ENCODE data around the gene TEKT1. TPM values are rescaled to one million over a fixed set of nuclear protein-coding genes. Genes with fewer than 3 reads are reported as not detected.
"Not testable (repeated sequence)": the region's sequence is repeated elsewhere in the genome, so short reads cannot be mapped to it uniquely, and the experiment has no call there.

Gene TEKT1
- total RNA-seq, 1 donor from 2014 or later = not detected

DNA sequence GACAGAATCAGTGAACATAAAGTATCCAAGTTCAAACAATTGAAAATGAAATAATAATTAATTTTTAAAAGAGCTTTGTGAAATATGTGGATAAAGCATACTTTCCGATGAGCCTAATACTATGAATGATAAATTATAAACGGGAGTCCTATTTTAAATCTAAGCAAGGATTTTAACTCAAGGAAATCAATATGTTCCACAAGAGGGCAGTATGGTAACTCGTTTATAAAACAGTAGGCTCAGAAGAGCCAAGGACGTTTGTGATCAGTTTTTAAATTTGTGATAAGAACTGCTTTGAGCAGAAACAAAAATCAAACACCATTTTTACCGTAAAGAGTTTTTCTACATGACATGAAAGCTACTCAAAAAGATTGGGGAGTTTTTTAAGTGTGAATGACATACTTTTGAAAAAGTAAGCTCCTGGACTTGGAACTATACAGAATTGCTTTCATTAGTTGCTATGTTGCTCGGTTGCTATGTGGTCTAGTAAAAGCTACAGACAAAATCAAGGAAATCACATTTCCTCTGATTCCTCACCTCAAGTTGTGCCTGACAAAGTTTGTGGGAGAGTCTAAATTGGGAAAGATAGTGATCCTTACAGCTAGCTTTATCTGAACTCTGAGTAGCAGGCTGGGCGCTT, 11.8 kb upstream of the TEKT1 start:
- Histone ChIP-seq H3K9me3 (ENCODE audit: insufficient read depth, low read depth, low read length) (no peaks in the 10 kb centered on the region), H3K4me2 (ENCODE audit: low read length) (no peak overlapping the region), H3K27ac (ENCODE audit: low read depth, low read length) (no peak overlapping the region), H3K4me1 (ENCODE audit: insufficient read depth, low read length) (no peaks in the 10 kb centered on the region), H3K79me2 (ENCODE audit: insufficient read depth, low read length) (no peaks in the 10 kb centered on the region), H3K4me3 (ENCODE audit: insufficient read depth, low read depth, low read length) (no peak overlapping the region), H3K9ac (ENCODE audit: low read length) (no peak overlapping the region), H4K20me1 (ENCODE audit: insufficient read depth, low read length) (no peaks in the 10 kb centered on the region), H3K27me3 (ENCODE audit: insufficient read depth, low read length) (peaks cover 16% of the 10 kb centered on the region), H3K36me3 (ENCODE audit: insufficient read depth, low read length) (no peaks in the 10 kb centered on the region), H2AFZ (ENCODE audit: low read depth, low read length) (no peak overlapping the region)
- Mint-ChIP-seq H3K27me3 (ENCODE audit: low read depth, unreplicated experiment) (peaks cover 9% of the 10 kb centered on the region), H3K27ac (ENCODE audit: unreplicated experiment) (peak overlapping the region; percentile 18), H3K4me1 (ENCODE audit: low read depth, unreplicated experiment) (peaks cover 8% of the 10 kb centered on the region), H3K4me3 (ENCODE audit: unreplicated experiment) (no peak overlapping the region), H3K9me3 (ENCODE audit: unreplicated experiment) (peaks cover 3% of the 10 kb centered on the region), H3K36me3 (ENCODE audit: low read depth, unreplicated experiment) (no peaks in the 10 kb centered on the region)
- DNase-seq (ENCODE audit: low read depth) (peak; percentile 23), FAIRE-seq (no peak)
- TF ChIP-seq, protein P1, sequence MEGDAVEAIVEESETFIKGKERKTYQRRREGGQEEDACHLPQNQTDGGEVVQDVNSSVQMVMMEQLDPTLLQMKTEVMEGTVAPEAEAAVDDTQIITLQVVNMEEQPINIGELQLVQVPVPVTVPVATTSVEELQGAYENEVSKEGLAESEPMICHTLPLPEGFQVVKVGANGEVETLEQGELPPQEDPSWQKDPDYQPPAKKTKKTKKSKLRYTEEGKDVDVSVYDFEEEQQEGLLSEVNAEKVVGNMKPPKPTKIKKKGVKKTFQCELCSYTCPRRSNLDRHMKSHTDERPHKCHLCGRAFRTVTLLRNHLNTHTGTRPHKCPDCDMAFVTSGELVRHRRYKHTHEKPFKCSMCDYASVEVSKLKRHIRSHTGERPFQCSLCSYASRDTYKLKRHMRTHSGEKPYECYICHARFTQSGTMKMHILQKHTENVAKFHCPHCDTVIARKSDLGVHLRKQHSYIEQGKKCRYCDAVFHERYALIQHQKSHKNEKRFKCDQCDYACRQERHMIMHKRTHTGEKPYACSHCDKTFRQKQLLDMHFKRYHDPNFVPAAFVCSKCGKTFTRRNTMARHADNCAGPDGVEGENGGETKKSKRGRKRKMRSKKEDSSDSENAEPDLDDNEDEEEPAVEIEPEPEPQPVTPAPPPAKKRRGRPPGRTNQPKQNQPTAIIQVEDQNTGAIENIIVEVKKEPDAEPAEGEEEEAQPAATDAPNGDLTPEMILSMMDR (IDR thresholded peaks at IDR 0.05; ENCODE audit: insufficient read depth, low read depth, low read length) = peak; percentile 48
- TF ChIP-seq EZH2 (IDR thresholded peaks at IDR 0.05; ENCODE audit: insufficient read depth, low read length) = no peak

DNA sequence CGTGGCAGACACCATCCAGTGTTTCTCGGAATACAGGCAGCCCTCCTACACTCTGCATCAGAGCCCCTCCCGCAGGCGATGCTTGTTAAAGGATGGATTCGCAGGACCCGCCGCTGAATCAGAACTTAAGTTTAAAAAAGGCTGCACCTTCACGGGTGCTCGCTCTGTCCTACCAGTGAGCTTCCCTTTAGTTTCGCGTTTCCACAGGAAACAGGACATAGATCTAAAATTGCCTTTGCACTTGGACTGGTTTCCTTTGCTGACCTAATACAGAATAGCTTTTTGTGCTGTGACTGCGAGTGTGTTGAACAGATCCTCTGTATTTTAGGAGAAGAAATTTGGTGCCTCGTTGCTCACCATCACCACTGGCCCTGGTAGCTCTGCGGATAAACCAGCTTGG, 10.2 kb upstream of the TEKT1 start:
- not testable (repeated sequence) for H3K4me2 ChIP-seq (ENCODE audit: low read length); H3K4me1 Mint-ChIP-seq (ENCODE audit: low read depth, unreplicated experiment); H3K79me2 ChIP-seq (ENCODE audit: insufficient read depth, low read length); H3K27ac Mint-ChIP-seq (ENCODE audit: unreplicated experiment); DNase-seq (ENCODE audit: low read depth); H3K9me3 ChIP-seq (ENCODE audit: insufficient read depth, low read depth, low read length); H3K9ac ChIP-seq (ENCODE audit: low read length); H3K27ac ChIP-seq (ENCODE audit: low read depth, low read length); H2AFZ ChIP-seq (ENCODE audit: low read depth, low read length); H4K20me1 ChIP-seq (ENCODE audit: insufficient read depth, low read length); H3K36me3 Mint-ChIP-seq (ENCODE audit: low read depth, unreplicated experiment); H3K4me3 Mint-ChIP-seq (ENCODE audit: unreplicated experiment); FAIRE-seq; H3K4me1 ChIP-seq (ENCODE audit: insufficient read depth, low read length); H3K9me3 Mint-ChIP-seq (ENCODE audit: unreplicated experiment); H3K4me3 ChIP-seq (ENCODE audit: insufficient read depth, low read depth, low read length); H3K36me3 ChIP-seq (ENCODE audit: insufficient read depth, low read length)
- peaks cover 16% of the 10 kb centered on the region for H3K27me3 ChIP-seq (ENCODE audit: insufficient read depth, low read length)
- H3K27me3 Mint-ChIP-seq (ENCODE audit: low read depth, unreplicated experiment) = peaks cover 13% of the 10 kb centered on the region

DNA sequence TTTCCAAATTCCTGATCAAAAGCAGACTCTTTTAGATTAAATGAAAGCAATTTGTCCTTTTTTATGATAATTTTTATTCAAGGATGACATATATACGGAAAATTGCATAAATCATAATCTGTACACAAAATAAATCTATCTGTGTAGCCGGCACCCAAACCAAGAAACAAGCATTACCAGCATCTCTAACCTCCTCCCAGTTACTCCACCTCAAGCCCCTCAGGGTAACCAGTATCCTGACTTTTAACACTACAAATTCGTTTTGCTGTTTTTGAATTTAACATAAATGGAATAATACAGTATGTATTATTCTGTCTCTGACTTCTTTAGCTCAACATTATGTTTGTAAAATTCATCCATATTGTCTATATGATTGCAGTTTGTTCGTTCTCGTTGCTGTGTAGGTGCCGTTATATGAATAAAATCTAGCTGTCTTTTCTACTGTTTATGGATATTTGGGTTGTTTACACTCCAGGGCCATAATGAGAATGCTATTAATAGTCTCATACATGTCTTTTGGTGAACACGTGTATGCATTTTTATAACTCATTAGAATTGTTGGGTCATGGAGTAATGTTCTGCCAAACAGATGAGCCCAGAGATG, 1.0 kb downstream of the TEKT1 start:
- H2AFZ ChIP-seq (ENCODE audit: low read depth, low read length) = no peak overlapping the region
- no peaks in the 10 kb centered on the region for H4K20me1 ChIP-seq (ENCODE audit: insufficient read depth, low read length)
- peaks cover 43% of the 10 kb centered on the region for H3K27me3 ChIP-seq (ENCODE audit: insufficient read depth, low read length)
- H3K9me3 ChIP-seq (ENCODE audit: insufficient read depth, low read depth, low read length) = no peaks in the 10 kb centered on the region
- no peak overlapping the region for H3K4me3 ChIP-seq (ENCODE audit: insufficient read depth, low read depth, low read length)
- DNase-seq (ENCODE audit: low read depth) (no peak), FAIRE-seq (no peak)
- Mint-ChIP-seq H3K4me3 (ENCODE audit: unreplicated experiment) (no peak overlapping the region), H3K9me3 (ENCODE audit: unreplicated experiment) (no peaks in the 10 kb centered on the region), H3K4me1 (ENCODE audit: low read depth, unreplicated experiment) (no peaks in the 10 kb centered on the region), H3K36me3 (ENCODE audit: low read depth, unreplicated experiment) (no peaks in the 10 kb centered on the region), H3K27ac (ENCODE audit: unreplicated experiment) (no peak overlapping the region), H3K27me3 (ENCODE audit: low read depth, unreplicated experiment) (peaks cover 48% of the 10 kb centered on the region)
- H3K36me3 ChIP-seq (ENCODE audit: insufficient read depth, low read length) = no peaks in the 10 kb centered on the region
- TF ChIP-seq, protein P1 (IDR thresholded peaks at IDR 0.05; ENCODE audit: insufficient read depth, low read depth, low read length) = no peak
- no peak for TF ChIP-seq EZH2 (IDR thresholded peaks at IDR 0.05; ENCODE audit: insufficient read depth, low read length)
- H3K79me2 ChIP-seq (ENCODE audit: insufficient read depth, low read length) = no peaks in the 10 kb centered on the region
- H3K9ac ChIP-seq (ENCODE audit: low read length) = no peak overlapping the region
- H3K27ac ChIP-seq (ENCODE audit: low read depth, low read length) = no peak overlapping the region
- H3K4me1 ChIP-seq (ENCODE audit: insufficient read depth, low read length) = peaks cover 2% of the 10 kb centered on the region
- no peak overlapping the region for H3K4me2 ChIP-seq (ENCODE audit: low read length)
